K562 (cell line): Measurements from ENCODE around the gene CLSTN2. TPM values are rescaled to one million over a fixed set of nuclear protein-coding genes. Genes with fewer than 3 reads are reported as not detected.
A peak's percentile ranks its signal among the peaks of the same experiment; 100 is the strongest.

Experiments used
- ATAC-seq: fragments of 200-7000 bp; cut with Tn5 transposase; 3 replicates; pipeline ENCODE4 v1.9.1; 2020; ENCODE audit warnings: moderate library complexity
- BruUV-seq: library from RNA; stranded (reverse); fragments of 400-500 nt; replicated peaks from 2 replicates; lab custom pipeline; 2021; lab: Mats Ljungman, UMichigan
- CTCF ChIA-PET: fragments of 300-600 bp; formaldehyde crosslinking; extraction: SDS; loops from one replicate; lab custom pipeline; 2021; ENCODE audit warnings: low intra/inter-chr PET ratio; lab: Yijun Ruan, JAX
- POLR2A ChIA-PET: fragments of 300-600, 350-650 bp; sonication (Branson Sonifier 250); formaldehyde crosslinking; extraction: SDS; loops from one replicate; lab custom pipeline; 2021; ENCODE audit warnings: antibody characterized with exemption, inconsistent platforms; lab: Yijun Ruan, JAX
- DNase-seq, 4 experiments: peaks; one replicate each; pipeline versions ENCODE4 v3.0.0 to v3.0.0-alpha.2; 2011 to 2018; ENCODE audit warnings: low spot score in 3 of 4, mixed read lengths in 3 of 4; ENCODE audit errors: extremely low read depth in 1 of 4
- FAIRE-seq: peaks from 2 replicates; lab custom pipeline; 2011; peaks lifted over from hg19 to GRCh38; lab: Jason Lieb, UNC
- H2AFZ ChIP-seq: 2 replicates; pipeline ENCODE4 v1.6.0; 2011; ENCODE audit warnings: low read depth, low read length, control low read depth, inconsistent platforms
- H3K27ac ChIP-seq: fragments of 200-600 bp; 3 replicates; pipeline ENCODE4 v1.8.0; 2011; ENCODE audit warnings: low read depth, mild to moderate bottlenecking, control low read depth, inconsistent platforms, low read length, moderate library complexity, mixed read lengths; ENCODE audit errors: extremely low read depth
- H3K27me3 ChIP-seq, 2 experiments: fragments of 300-600 bp in 1 of 2; 2 replicates in 1 of 2; 3 replicates in 1 of 2; pipeline versions ENCODE4 v1.6.0 to v1.8.0; 2011; ENCODE audit warnings: inconsistent platforms in 2 of 2, low read length in 2 of 2, mild to moderate bottlenecking in 1 of 2, mixed read lengths in 1 of 2, moderate library complexity in 1 of 2; ENCODE audit not compliant: control insufficient read depth in 2 of 2, insufficient read depth in 2 of 2
- H3K36me3 ChIP-seq: fragments of 300-600 bp; 3 replicates; pipeline ENCODE4 v1.8.0; 2011; ENCODE audit warnings: mild to moderate bottlenecking, low read length, inconsistent platforms; ENCODE audit not compliant: control insufficient read depth, insufficient read depth
- H3K4me1 ChIP-seq, 2 experiments: fragments of 200-600 bp in 1 of 2; replicated peaks in 1 of 2; 2 replicates in 1 of 2; 3 replicates in 1 of 2; pipeline versions ENCODE4 v1.5.1 to v1.8.0; 2011; ENCODE audit warnings: inconsistent platforms in 2 of 2, low read length in 2 of 2, mild to moderate bottlenecking in 1 of 2, mixed read lengths in 1 of 2, moderate library complexity in 1 of 2; ENCODE audit not compliant: control insufficient read depth in 2 of 2, insufficient read depth in 2 of 2
- H3K4me2 ChIP-seq: 2 replicates; pipeline ENCODE4 v1.6.1; 2011; ENCODE audit warnings: low read length, control low read depth, inconsistent platforms, mixed read lengths; ENCODE audit not compliant: insufficient read depth
- H3K4me3 ChIP-seq: fragments of 200-600 bp; sonication (generic), shearing (Covaris generic); 2 replicates; pipeline ENCODE4 v1.5.1; 2016; ENCODE audit warnings: control low read depth, inconsistent platforms
- H3K79me2 ChIP-seq: fragments of 200-600 bp; 3 replicates; pipeline ENCODE4 v1.8.0; 2011; ENCODE audit warnings: low read length, inconsistent platforms; ENCODE audit not compliant: control insufficient read depth, insufficient read depth
- H3K9ac ChIP-seq, 2 experiments: 2 replicates each; pipeline versions ENCODE4 v1.6.0 to v1.6.1; 2011; ENCODE audit warnings: low read depth in 2 of 2, low read length in 2 of 2, control low read depth in 1 of 2, inconsistent platforms in 1 of 2, mild to moderate bottlenecking in 1 of 2, mixed read lengths in 1 of 2; ENCODE audit not compliant: insufficient read depth in 1 of 2
- H3K9me1 ChIP-seq: one replicate; pipeline ENCODE4 v1.6.0; 2011; ENCODE audit warnings: inconsistent platforms, mild to moderate bottlenecking, low read length, moderate library complexity; ENCODE audit not compliant: control insufficient read depth, insufficient read depth
- H3K9me3 ChIP-seq: replicated peaks from 2 replicates; pipeline ENCODE4 v1.5.1; 2011; ENCODE audit warnings: low read depth, low read length, inconsistent platforms; ENCODE audit not compliant: control insufficient read depth, insufficient read depth
- H4K20me1 ChIP-seq: replicated peaks from 2 replicates; pipeline ENCODE4 v1.6.1; 2011; ENCODE audit warnings: low read length, inconsistent platforms, mixed read lengths; ENCODE audit not compliant: control insufficient read depth, insufficient read depth
- CBFA2T3 ChIP-seq: fragments of 450-650 bp; IDR thresholded peaks from 2 replicates; pipeline ENCODE4 v1.6.1; 2017
- CREM ChIP-seq: IDR thresholded peaks from 2 replicates; pipeline ENCODE4 v1.6.1; 2014; ENCODE audit warnings: antibody characterized with exemption, low read depth
- FOS ChIP-seq: IDR thresholded peaks from 3 replicates; pipeline ENCODE4 v1.6.1; 2011; ENCODE audit not compliant: insufficient read length; ENCODE audit errors: extremely low read depth
- FOSL1 ChIP-seq: fragments of 200-800 bp; sonication (Bioruptor generic); conservative IDR thresholded peaks from 2 replicates; pipeline ENCODE4 v1.6.1; 2016; ENCODE audit warnings: missing genetic modification characterization, missing compliant biosample characterization
- FOXA3 ChIP-seq, 2 experiments: fragments of 450-650 bp in 1 of 2; sonication (generic) in 1 of 2; formaldehyde crosslinking; IDR thresholded peaks in 1 of 2; conservative IDR thresholded peaks in 1 of 2; 2 replicates each; pipeline versions ENCODE4 v1.4.0 to v1.8.0; 2020 to 2022; ENCODE audit warnings: mild to moderate bottlenecking in 2 of 2, missing genetic modification reagents in 1 of 2
- HDGF ChIP-seq: fragments of 450-650 bp; IDR thresholded peaks from 2 replicates; pipeline ENCODE4 v1.6.1; 2016
- HNRNPUL1 ChIP-seq: fragments of 200-400 bp; formaldehyde crosslinking; IDR thresholded peaks from 2 replicates; pipeline ENCODE4 v1.6.1; 2017; ENCODE audit warnings: low read length
- NFIX ChIP-seq: fragments of 250-450 bp; sonication (Bioruptor Pico); IDR thresholded peaks from 2 replicates; pipeline ENCODE4 v1.4.0; 2020; ENCODE audit warnings: low read depth, mild to moderate bottlenecking, moderate library complexity
- SAP30 ChIP-seq: fragments of 200-600 bp; sonication (generic); IDR thresholded peaks from 2 replicates; pipeline ENCODE4 v1.6.1; 2012; ENCODE audit warnings: borderline replicate concordance, low read depth, mild to moderate bottlenecking, moderate library complexity, low read length, control low read depth, inconsistent platforms; ENCODE audit not compliant: insufficient read depth, poor library complexity, severe bottlenecking
- SMARCA4 ChIP-seq: fragments of 450-650 bp; IDR thresholded peaks from 2 replicates; pipeline ENCODE4 v1.6.1; 2016
- SP1 ChIP-seq: sonication (generic); formaldehyde crosslinking; IDR thresholded peaks from 2 replicates; pipeline ENCODE4 v1.8.1; 2022; ENCODE audit warnings: mild to moderate bottlenecking, missing genetic modification reagents
- SRSF3 ChIP-seq: fragments of 200-400 bp; formaldehyde crosslinking; IDR thresholded peaks from 2 replicates; pipeline ENCODE4 v1.6.1; 2016; ENCODE audit warnings: mild to moderate bottlenecking, low read length, moderate library complexity; ENCODE audit not compliant: insufficient read depth
- SRSF9 ChIP-seq: fragments of 200-400 bp; formaldehyde crosslinking; IDR thresholded peaks from 2 replicates; pipeline ENCODE4 v1.6.1; 2017; ENCODE audit warnings: low read depth, low read length, borderline replicate concordance
- TARDBP ChIP-seq: fragments of 450-650 bp; IDR thresholded peaks from 2 replicates; pipeline ENCODE4 v1.6.1; 2016
- TCF15 ChIP-seq: fragments of 250-450 bp; sonication (Bioruptor Pico); IDR thresholded peaks from 2 replicates; pipeline ENCODE4 v1.8.0; 2022; ENCODE audit warnings: moderate library complexity, mild to moderate bottlenecking, inconsistent platforms
- THRAP3 ChIP-seq: fragments of 450-650 bp; IDR thresholded peaks from 2 replicates; pipeline ENCODE4 v1.6.1; 2016; ENCODE audit warnings: mild to moderate bottlenecking, inconsistent platforms, borderline replicate concordance
- ZKSCAN1 ChIP-seq: fragments of 150-350 bp; IDR thresholded peaks from 2 replicates; pipeline ENCODE4 v1.6.1; 2016; ENCODE audit warnings: low read depth, low read length
- ZNF174 ChIP-seq: fragments of 250-450 bp; sonication (Bioruptor Pico); IDR thresholded peaks from 2 replicates; pipeline ENCODE4 v1.4.0; 2020; ENCODE audit warnings: mild to moderate bottlenecking
- ZNF584 ChIP-seq: fragments of 200-800 bp; sonication (Bioruptor generic); IDR thresholded peaks from 2 replicates; pipeline ENCODE4 v1.6.1; 2016; ENCODE audit warnings: low read depth, mild to moderate bottlenecking, missing genetic modification characterization, missing compliant biosample characterization
- WGBS: fragments of 100-300 bp; shearing (Covaris generic); methylation state at CpG from one replicate; pipeline ENCODE4 v1.1.6; 2016; ENCODE audit warnings: low coverage, mixed read lengths; ENCODE audit not compliant: insufficient coverage; ENCODE audit errors: missing lambda C conversion rate; 5-methylcytosine and 5-hydroxymethylcytosine counted together
- in situ Hi-C: fragments of 300-500 bp; cut with MboI; formaldehyde crosslinking; loops from 4 replicates; pipeline ENCODE4 v1.15.0; 2018; ENCODE audit warnings: inconsistent platforms, mixed read lengths
- intact Hi-C: fragments of 100-400 bp; cut with micrococcal nuclease; formaldehyde crosslinking; loops from 2 replicates; pipeline ENCODE4 v1.14.2; 2022
- polyA plus RNA-seq, 8 experiments: library from polyadenylated mRNA; depleted of rRNA in 4 of 8; stranded (reverse) in 5 of 8; unstranded in 3 of 8; fragments of >200 nt; fragmentation: Nextera tagmentation in 2 of 8; fragmentation: Illumina TruSeq in 1 of 8; extraction: Ambion mirVana in 2 of 8; extraction: Trizol in 1 of 8; gene quantifications; 2 replicates each; pipeline versions ENCODE4 v1.2.1 to v1.2.3, GENCODE V29; 2011 to 2014; ENCODE audit warnings: inconsistent platforms in 1 of 8, missing spikeins in 1 of 8
- total RNA-seq, 7 experiments: library from RNA; depleted of rRNA in 6 of 7; stranded (reverse); fragments of >200 nt in 6 of 7; fragmentation: Illumina TruSeq in 2 of 7; extraction: Trizol in 2 of 7; gene quantifications; 2 replicates each; pipeline versions ENCODE4 v1.2.1 to v1.2.3, GENCODE V29; 2011 to 2021; ENCODE audit warnings: low replicate concordance in 1 of 7
- TF ChIP-seq, protein P1 (sequence below): conservative IDR thresholded peaks from 2 replicates; pipeline ENCODE4 v1.6.1; 2011; ENCODE audit warnings: low read depth, mild to moderate bottlenecking, low read length; ENCODE audit not compliant: control insufficient read depth
- TF ChIP-seq, protein P2 (sequence below), 2 experiments: fragments of 450-650 bp in 1 of 2; sonication (generic) in 1 of 2; formaldehyde crosslinking; conservative IDR thresholded peaks; 2 replicates each; pipeline versions ENCODE4 v1.4.0 to v1.8.1; 2020 to 2022; ENCODE audit warnings: mild to moderate bottlenecking in 1 of 2, missing genetic modification reagents in 1 of 2

CLSTN2 gene
- total and polyA plus RNA-seq, 9 of the 15 experiments (the other 6 are each of a cell fraction or from before 2014, with no cell fraction given): 0.02 to 0.04 (median 0.04) TPM; not detected in 6

DNA sequence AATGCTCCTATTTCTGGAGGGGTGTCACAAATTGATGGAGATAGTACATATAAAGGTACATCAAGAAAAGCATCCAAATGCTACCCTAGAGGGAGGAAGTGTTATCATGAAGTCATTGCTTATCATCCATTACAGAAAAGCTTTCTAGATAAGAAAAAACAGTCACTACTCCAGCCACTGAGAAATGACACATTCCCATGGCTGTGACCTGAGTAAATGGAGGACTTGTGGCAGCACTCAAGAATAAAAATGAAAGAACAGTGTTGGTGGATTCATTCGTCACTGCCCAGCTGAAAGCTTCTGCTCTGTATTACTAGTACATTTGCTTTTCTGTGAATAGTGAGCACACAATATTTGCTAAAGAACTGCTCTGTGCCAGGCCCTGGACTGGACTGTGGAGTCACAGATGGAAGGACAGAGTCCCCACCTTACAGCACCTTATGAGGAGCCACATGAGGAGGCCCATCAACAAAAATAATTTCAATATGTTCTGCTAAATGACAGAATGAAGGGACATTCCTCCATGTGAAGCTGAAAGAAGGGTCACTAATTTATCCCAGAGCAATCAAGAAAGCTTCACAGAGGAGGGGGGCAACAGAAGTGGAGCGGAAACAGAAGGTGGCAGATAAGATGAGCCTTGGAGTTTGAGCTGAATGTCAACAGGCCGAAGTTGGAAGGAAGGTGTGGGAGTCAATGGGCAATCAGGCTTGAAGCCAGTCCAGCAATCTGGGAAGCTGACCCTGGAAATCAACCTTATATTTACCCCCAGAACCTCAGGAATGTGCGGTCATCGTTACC lies 399.3 kb downstream of the CLSTN2 start (continued):
- no peak for TF ChIP-seq ZKSCAN1
- 0 out of 2 replicates have a peak, but pooled peaks have one; percentile 3 for TF ChIP-seq CBFA2T3
- TF ChIP-seq ZNF174 (CRISPR knock-in tag): no peak
- peak in 1 of 2 experiments; percentile 60; a peak in 1 of 4 replicates for TF ChIP-seq FOXA3 (CRISPR knock-in tag; conservative IDR thresholded peaks at IDR 0.05 in 1 of 2, IDR thresholded peaks at IDR 0.05 in 1 of 2)
- TF ChIP-seq ZNF584 (CRISPR knock-in tag): 0 out of 2 replicates have a peak, but pooled peaks have one; percentile 26
- no peak for TF ChIP-seq TARDBP
- TF ChIP-seq FOSL1 (tag): peak; percentile 78
- TF ChIP-seq SP1: no peak

DNA sequence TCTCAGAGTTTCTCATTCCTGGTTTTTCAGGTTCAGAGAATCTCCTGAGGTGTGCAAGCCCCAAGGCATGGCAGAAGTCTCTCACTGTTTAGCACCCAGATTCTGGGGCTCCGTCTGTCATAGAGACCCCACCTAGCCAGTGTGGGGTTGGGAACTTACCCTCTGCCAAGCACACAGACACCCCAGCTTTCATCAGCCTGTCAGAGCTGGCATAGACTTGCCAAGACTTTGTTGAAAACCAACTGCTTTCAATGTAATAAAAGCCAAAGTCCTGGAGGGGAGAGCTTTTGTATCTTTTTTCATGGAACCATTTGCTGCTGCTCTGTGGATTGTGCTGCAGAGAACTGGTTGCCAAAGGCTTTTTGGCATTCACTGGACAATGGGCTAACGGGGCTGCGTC lies 401.5 kb downstream of the CLSTN2 start:
- FAIRE-seq (no peak), ATAC-seq (no peak)
- no peak for TF ChIP-seq SRSF9
- no peak for TF ChIP-seq SMARCA4
- no peak for TF ChIP-seq THRAP3
- TF ChIP-seq, protein P1, sequence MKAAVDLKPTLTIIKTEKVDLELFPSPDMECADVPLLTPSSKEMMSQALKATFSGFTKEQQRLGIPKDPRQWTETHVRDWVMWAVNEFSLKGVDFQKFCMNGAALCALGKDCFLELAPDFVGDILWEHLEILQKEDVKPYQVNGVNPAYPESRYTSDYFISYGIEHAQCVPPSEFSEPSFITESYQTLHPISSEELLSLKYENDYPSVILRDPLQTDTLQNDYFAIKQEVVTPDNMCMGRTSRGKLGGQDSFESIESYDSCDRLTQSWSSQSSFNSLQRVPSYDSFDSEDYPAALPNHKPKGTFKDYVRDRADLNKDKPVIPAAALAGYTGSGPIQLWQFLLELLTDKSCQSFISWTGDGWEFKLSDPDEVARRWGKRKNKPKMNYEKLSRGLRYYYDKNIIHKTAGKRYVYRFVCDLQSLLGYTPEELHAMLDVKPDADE: no peak
- TF ChIP-seq HDGF: no peak
- TF ChIP-seq SRSF3: no peak
- TF ChIP-seq SAP30: no peak
- TF ChIP-seq CREM: no peak
- no peak for TF ChIP-seq FOS
- TF ChIP-seq NFIX (CRISPR knock-in tag): no peak
- TF ChIP-seq, protein P2, sequence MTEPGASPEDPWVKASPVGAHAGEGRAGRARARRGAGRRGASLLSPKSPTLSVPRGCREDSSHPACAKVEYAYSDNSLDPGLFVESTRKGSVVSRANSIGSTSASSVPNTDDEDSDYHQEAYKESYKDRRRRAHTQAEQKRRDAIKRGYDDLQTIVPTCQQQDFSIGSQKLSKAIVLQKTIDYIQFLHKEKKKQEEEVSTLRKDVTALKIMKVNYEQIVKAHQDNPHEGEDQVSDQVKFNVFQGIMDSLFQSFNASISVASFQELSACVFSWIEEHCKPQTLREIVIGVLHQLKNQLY (CRISPR knock-in tag; conservative IDR thresholded peaks at IDR 0.05): no peak
- TF ChIP-seq HNRNPUL1: no peak
- TF ChIP-seq TCF15 (CRISPR knock-in tag): no peak

More for the DNA sequence above, 401.5 kb downstream of the CLSTN2 start:
- Histone ChIP-seq H3K9me1 (no peaks in the 10 kb centered on the region), H3K79me2 (no peaks in the 10 kb centered on the region), H4K20me1 (no peaks in the 10 kb centered on the region), H3K4me1 (peaks cover 0 to 7% of the 10 kb centered on the region in 2 experiments; a peak in 2 of 5 replicates), H3K4me2 (no peak overlapping the region), H2AFZ (no peak overlapping the region), H3K9ac (no peak overlapping the region), H3K4me3 (no peak overlapping the region), H3K9me3 (no peaks in the 10 kb centered on the region), H3K36me3 (no peaks in the 10 kb centered on the region), H3K27me3 (peaks cover 0 to 13% of the 10 kb centered on the region in 2 experiments; a peak in 2 of 5 replicates), H3K27ac (no peak overlapping the region)
- 0% methylated on average over 3 of the region's 3 CpGs for WGBS
- BruUV-seq: no TSS peak
- in situ Hi-C loops: no loop called here
- POLR2A ChIA-PET: no interaction called here
- no peak for DNase-seq
- intact Hi-C loops: no loop called here
- CTCF ChIA-PET: no interaction called here
